HG03571 (cell line): ENCODE measurements around the gene TSC22D3.
A peak's percentile ranks its signal among the peaks of the same experiment; 100 is the strongest.
"Not testable (repeated sequence)": the region's sequence is repeated elsewhere in the genome, so short reads cannot be mapped to it uniquely, and the experiment has no call there.

Experiments
- ATAC-seq: cut with Tn5 transposase; IDR thresholded peaks from one replicate; pipeline ENCODE4 v1.9.1; 2021; ENCODE audit not compliant: unreplicated experiment

TSC22D3 gene

GRCh38 chrX:107712231-107713202 is 63.1 kb downstream of the TSC22D3 start:
- ATAC-seq: no peak

GRCh38 chrX:107711521-107712181 is 63.9 kb downstream of the TSC22D3 start:
- ATAC-seq: no peak

- peak; percentile 87 for ATAC-seq
Observed at GRCh38 chrX:107710617-107711391, 64.8 kb downstream of the TSC22D3 start.

GRCh38 chrX:107709266-107709806 is 66.3 kb downstream of the TSC22D3 start:
- ATAC-seq: no peak

GRCh38 chrX:107708762-107709161 is 66.8 kb downstream of the TSC22D3 start:
- no peak for ATAC-seq

- ATAC-seq: no peak
Observed at GRCh38 chrX:107707866-107708265, 67.7 kb downstream of the TSC22D3 start.

GRCh38 chrX:107706309-107706708 is 69.3 kb downstream of the TSC22D3 start:
- no peak for ATAC-seq

GRCh38 chrX:107704587-107704986 is 71.0 kb downstream of the TSC22D3 start:
- no peak for ATAC-seq

- no peak for ATAC-seq
Observed at GRCh38 chrX:107704181-107704580, 71.4 kb downstream of the TSC22D3 start.

GRCh38 chrX:107701493-107702121 is 74.0 kb downstream of the TSC22D3 start:
- peak; percentile 83 for ATAC-seq

- no peak for ATAC-seq
Observed at GRCh38 chrX:107700790-107701189, 74.8 kb downstream of the TSC22D3 start.

- ATAC-seq: no peak
Observed at GRCh38 chrX:107700317-107700774, 75.2 kb downstream of the TSC22D3 start.

- no peak for ATAC-seq
Observed at GRCh38 chrX:107699616-107700015, 76.0 kb downstream of the TSC22D3 start.

- ATAC-seq: no peak
Observed at GRCh38 chrX:107691024-107691448, 84.6 kb downstream of the TSC22D3 start.

GRCh38 chrX:107687445-107687844 is 88.1 kb downstream of the TSC22D3 start:
- ATAC-seq: no peak

GRCh38 chrX:107686792-107687191 is 88.8 kb downstream of the TSC22D3 start:
- no peak for ATAC-seq

GRCh38 chrX:107686026-107686425 is 89.6 kb downstream of the TSC22D3 start:
- no peak for ATAC-seq

- not testable (repeated sequence) for ATAC-seq
Observed at GRCh38 chrX:107685586-107685985, 90.0 kb downstream of the TSC22D3 start.

GRCh38 chrX:107684956-107685385 is 90.6 kb downstream of the TSC22D3 start:
- ATAC-seq: peak; percentile 95

GRCh38 chrX:107683931-107684330 is 91.7 kb downstream of the TSC22D3 start:
- ATAC-seq: no peak
